Muscle of back (tissue), 11 donors: Measurements from ENCODE around the gene KCNQ1OT1. TPM values are rescaled to one million over a fixed set of nuclear protein-coding genes. Genes with fewer than 3 reads are reported as not detected.

Experiments
- DNase-seq, 3 donors: peaks; one replicate each; pipeline versions ENCODE4 v3.0.0 to v3.0.0-alpha.2; 2013
- polyA plus RNA-seq, 10 donors: library from polyadenylated mRNA; unstranded; fragments of 120-200 nt; gene quantifications; one replicate each; pipeline ENCODE4 v1.2.1, GENCODE V29; 2013; ENCODE audit not compliant: insufficient read length in 10 of 10

KCNQ1OT1 gene
- polyA plus RNA-seq, 10 donors: 0.46 to 2.2 (median 0.86) TPM

DNA sequence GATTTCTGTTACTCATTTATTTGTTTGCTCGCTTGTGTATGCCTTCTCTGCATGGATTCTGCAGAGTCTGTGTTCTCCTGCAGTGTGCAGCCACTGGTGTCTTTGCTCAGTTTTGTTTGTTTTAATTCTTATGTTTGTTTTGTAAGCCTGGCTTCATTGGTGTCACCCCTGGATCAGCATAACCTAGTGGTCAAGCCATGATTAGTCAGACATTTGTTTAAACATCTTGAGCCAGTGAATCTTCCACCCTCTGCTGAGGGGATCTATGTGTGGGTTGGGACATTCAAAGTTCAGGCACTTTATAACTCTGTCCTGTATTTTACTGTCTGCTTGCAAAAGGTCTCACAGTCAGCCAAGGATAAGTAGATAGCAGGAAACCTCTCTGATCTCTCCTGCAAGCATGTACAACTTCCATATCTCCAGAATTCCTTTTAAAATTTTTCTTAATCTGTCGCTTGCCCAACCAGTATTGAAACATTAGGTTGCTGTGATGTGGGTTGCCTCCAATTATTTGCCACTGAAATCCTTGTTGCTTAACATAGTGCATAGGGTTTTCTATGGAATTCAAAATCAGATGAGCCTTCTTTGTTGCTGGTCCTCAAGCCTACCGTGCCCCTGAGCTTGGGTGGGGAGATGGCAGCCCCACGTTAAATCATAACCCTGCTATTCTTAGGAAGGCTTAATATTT is 86.8 kb downstream of the KCNQ1OT1 start:
- DNase-seq: no peak

DNA sequence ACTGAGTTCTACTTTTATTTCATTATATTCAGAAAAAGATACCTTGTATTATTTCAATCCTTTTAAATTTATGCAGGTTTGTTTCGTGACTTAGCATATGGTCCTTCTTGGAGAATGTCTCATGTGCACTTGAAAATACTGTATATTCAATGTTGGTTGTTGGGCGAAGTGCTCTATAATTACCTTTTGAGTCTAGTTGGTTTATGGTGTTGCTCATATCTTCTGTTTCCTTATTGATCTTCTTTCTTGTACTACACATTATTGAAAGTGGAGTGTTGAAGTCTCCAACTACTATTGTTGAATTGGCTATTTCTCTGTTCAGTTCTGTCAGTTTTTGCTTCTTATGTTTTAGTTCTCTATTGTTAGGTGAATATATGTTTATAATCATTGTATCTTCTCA is 90.4 kb downstream of the KCNQ1OT1 start:
- no peak for DNase-seq

DNA sequence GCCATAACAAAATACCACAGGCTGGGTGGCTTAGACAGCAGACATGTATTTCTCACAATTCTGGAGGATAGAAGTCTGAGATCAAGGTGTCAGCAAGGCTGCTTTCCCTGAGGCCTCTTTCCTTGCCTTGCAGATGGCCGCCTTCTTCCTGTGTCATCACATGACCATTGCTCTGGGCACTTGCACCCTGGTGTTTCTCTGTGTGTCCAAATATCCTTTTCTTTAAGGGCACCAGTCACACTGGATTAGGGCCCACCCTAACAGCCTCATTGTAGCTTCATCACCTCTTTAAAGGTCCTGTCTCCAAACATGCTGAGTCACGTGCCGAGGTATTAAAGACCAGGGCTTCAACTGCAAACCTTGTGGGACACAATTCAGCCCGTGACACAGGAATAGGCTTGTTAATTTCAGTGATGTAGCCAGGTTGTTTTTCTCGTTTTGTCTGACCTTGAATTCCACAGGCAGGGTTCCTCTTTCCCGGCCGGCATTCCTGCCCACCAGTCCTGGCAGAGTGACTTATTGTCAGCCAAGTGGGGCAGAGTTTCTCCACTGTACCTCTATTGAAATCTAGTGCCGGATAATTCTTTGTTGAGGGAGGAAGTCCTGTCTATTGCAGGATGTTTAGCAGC is 100.1 kb downstream of the KCNQ1OT1 start:
- no peak for DNase-seq

DNA sequence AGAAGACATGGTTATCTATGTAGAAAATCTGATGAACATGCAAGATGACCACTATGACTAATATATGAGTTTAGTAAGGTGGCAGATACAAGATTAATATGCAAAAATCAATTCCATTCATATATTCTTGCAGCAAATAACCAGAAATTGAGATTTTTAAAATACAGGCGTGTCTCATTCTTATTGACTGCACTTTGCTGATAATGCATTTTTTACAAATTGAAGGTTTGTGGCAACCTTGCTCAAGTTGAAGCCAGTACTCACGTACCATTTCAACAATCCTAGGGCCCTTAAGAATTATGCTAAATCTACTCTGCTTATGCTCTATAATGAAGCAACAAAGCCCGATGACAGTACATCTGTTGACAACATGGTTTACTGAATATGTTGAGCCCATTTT is 104.6 kb downstream of the KCNQ1OT1 start:
- no peak for DNase-seq

DNA sequence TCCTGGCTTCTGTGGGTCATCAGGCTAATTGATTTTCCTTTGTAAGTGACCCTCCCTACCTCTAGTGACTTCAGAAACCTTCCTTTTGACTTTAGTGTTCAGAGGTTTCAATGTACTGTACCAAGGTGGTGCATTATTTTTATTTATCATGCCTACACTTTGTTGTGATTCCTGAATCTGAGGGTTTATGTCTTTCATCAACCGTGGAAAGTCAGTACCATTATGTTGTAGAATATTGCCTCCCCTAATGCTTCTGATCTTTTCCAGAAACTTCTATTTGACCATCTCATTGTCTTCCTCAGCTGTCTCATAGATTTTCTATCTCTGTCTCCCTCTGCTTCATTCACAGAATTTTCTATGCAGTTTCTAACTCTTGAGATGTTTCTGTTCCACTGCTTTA is 105.5 kb downstream of the KCNQ1OT1 start:
- no peak for DNase-seq

DNA sequence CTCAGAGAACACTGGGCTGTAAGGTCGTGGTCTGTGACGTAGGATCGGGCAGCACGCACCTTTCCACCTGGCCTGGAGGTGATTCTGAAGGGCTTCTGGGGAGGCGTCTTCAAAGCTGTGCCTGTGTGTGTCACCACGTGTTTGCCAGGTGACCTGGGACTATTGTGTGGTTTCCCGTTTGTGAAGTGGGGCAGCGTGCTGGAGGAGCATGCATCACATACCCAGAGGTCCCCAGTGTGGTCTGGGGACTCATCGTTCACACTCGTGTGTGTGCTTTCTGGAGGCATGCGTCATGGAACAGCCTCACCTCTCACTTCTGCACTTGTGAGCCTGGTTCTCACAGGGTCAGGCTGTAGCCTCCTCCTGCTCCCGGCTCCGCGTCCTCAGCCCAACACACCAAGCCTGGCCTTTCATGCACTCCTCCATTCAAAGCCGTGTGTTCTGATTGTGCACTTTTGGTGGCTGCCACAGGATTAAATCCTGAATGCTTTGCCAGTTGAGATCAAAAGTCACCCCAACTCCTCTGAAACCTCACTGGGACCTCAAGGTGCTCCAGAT is 106.3 kb downstream of the KCNQ1OT1 start:
- no peak for DNase-seq

DNA sequence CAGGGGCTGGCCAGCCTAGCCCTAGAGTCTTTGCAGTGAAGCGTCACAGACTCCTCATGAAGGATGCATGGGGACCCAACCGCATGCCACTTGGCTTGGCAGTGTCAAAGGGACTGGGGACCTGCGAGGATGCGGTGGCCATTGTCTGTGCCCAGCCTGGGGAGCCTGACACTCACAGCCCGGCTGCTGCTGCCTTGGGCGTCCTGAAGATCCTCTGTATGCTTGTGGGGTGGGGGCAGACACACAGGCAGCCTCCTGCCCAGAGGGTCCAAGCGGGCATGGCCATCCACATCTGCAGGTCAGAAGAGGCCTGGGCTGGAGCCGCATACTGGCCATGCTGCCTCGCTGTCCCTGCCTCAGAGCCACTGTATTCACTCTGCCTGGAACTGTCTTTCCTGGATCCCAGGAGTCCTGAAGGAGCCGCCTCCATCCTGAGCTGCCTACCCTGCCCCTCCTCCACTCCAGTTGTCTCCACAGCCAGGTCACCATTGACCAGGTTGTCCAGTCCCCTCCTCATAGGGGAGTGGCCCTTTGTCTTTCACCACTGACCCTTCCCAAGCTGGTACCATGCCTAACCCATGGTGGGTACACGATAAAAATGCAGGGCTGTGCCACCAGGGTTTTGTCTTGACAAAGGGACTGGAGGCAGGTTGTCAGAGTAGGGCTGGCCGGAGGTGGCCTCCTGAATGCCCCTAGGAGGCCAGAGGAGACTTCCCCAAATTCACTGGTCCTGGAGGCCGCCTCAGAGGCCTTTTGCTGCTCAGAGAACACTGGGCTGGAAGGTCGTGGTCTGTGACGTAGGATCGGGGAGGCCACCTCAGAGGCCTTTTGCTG is 107.0 kb downstream of the KCNQ1OT1 start:
- DNase-seq: no peak

DNA sequence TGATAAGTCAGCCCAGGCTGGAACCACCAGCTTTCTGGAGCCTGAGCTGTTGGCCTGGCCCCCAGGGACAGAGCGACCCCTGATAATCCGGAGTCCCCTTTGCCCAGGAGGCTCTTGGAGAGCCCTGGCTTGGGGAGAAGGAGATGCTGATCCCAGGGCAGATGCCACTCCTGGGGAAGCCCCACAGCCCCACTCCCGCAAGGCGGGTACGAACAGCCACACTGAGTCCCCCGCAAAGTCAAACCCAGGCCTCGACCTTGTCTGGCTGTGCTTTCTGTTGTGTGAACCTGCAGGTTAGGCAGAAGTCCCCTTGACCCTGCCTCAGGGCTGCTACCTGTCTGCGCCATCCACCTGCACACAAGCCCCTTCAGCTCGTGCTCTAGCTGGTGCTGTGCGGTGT is 108.0 kb downstream of the KCNQ1OT1 start:
- no peak for DNase-seq

DNA sequence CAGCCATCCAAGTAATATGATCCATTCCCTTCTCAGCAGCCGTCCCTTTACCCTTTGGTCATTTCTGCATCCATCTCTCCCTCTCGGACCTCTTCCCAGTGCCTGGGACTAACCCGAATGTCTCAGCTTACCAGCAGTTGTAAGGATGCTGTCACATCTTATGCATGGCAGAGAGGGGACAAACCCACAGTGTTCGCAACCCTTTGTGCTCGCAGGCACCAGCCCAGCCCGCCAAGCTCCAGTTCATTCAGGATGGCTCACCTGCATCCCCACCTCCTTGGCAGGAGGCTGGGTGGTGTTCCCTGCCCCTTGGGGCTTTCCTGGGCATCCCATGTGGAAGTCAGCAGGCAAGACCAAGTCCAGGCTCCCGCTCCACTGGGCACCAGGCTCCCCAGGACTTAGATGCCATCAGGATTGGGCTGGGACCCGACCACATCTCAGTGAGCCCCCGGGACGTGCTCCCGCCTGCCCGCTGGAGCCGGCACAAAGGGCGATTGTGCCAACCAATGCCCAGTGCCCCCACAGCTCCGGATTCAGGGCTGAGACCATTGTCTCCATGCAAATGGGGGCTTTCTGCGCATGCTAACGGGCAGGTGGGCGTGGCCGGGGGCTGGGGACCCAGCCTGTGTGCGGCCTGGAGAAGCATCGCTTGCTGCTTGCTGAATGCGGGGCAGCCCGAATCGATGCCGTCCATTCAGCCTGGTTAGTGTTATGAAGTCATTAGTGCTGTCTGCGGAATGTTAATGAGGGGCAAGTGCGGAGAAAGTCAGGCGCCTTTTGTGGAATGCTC is 108.6 kb downstream of the KCNQ1OT1 start:
- DNase-seq: no peak

DNA sequence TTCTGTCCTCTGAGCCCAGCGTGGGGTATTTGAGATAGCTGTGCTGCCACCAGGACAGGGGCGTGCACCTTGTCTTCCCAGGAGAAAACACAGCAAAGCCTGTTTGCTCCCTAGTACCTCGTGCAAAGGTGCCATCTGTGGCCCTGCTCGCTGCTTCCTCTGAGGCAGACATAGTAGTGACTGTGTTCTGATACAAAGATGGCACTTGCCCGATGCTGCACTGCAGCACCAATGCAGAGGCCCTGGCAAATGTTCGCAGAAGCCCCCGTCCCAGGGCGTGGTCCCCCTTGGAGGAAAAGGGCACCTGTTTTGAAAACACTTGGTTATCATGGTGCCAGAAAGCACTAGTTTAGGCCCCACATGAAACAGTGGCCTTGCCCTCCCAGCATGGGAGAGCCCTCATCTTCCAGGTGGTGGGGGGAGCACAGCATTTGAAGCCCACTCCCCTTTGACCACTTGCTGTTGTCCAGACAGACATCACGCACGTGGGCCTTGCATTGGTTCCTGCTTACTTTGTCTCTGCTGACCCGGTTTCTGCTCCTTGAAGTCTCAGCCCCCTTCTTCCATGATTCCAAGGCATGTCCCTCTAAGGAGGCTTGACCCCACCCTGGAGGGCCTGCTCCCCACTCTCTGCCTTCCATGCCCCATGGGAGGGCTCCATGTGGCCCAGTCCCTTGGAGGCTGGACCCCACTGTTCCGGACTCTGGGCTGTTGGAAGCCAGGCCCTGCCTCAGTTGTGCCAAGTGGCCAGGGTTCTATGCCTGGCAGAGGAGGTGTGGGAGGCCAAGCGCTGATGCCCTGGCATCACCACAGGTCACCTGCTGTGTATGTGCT is 109.4 kb downstream of the KCNQ1OT1 start:
- DNase-seq: no peak

DNA sequence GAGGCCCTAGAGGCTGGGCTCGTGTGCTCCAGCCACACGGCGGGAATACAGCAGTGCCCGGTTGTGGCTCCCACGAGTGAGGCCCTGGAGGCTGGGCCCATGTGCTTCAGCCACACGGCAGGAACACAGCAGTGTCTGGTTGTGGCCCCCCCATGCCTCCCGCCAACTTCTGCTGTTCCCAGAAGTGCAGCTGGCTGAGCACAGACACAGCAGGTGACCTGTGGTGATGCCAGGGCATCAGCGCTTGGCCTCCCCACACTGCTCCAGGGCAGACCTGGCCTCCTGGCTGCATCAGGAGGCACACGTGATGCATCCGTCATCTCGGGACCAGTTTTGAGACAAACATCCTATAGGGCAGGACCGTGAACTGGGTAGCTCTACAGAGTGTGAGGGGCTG is 110.3 kb downstream of the KCNQ1OT1 start:
- DNase-seq: no peak

DNA sequence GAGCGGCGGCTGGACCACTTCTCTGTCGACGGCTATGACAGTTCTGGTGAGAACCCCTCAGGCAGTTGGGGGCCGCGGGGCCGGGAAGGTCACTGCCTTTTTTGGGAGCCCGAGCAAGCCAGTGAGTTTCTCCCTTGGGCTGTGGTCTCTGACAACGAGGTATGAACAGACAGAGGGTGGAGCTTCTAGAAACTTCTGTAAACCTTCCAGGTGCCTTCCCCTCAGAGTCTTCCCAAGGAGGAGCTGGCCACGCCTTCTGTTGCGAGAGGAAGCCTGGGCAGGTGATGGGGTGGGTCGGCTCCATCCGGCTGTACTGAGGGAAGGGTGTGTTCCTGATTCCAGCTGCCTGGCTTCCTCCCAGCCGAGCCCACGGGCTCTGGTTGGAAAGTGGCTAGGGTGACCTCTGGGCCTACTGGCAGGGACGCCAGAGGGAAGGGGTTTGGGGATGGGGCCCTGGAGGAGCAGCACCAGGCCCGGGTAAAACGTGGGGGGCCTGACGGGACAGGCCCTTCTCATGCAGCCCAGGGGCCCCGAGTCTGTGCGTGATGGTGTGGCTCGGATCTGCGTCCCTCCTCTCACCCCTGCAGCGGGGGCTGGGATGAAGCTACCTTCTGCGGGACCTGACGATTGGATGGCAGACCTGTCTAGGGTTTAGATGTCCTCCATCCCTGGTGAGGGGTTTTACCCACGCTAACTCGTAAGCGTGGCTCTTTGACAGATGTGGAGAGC is 110.8 kb downstream of the KCNQ1OT1 start:
- no peak for DNase-seq

DNA sequence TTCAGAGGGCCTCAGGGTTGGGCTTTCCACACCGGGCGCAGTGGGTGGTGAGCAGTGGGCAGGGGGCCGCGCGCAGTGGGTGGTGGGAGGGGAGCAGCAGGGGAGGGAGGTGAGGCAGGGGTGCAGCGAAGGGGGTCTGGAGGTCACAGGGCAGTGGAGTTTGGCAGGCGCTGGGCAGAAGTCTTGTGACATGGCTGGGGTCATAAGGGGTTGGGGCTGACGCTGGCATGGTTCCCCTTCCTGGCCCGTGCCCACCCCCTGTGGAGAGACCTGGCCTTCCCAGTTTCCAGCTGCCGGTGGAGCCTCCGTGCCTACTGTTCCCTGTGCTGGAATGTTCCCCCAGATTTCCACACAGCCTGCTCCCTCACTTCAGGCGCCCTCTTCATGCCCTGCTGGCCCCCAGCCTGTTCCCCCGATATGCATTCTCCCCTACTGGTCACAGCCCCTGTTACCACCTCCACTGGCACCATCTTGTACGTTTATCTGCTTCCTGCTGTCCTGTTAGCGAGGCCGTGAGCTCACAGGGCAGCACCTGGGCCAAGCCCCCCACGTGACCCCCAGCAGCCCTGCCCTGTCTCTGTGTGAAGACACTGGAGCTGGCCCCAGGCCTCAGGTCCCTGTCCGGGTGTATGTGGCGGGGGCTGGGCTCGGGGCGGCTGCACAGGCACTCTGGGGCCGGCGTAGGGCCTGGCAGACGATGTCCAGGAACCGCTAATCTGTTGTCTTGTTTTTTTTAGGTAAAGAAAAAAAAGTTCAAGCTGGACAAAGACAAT is 111.6 kb downstream of the KCNQ1OT1 start:
- no peak for DNase-seq

DNA sequence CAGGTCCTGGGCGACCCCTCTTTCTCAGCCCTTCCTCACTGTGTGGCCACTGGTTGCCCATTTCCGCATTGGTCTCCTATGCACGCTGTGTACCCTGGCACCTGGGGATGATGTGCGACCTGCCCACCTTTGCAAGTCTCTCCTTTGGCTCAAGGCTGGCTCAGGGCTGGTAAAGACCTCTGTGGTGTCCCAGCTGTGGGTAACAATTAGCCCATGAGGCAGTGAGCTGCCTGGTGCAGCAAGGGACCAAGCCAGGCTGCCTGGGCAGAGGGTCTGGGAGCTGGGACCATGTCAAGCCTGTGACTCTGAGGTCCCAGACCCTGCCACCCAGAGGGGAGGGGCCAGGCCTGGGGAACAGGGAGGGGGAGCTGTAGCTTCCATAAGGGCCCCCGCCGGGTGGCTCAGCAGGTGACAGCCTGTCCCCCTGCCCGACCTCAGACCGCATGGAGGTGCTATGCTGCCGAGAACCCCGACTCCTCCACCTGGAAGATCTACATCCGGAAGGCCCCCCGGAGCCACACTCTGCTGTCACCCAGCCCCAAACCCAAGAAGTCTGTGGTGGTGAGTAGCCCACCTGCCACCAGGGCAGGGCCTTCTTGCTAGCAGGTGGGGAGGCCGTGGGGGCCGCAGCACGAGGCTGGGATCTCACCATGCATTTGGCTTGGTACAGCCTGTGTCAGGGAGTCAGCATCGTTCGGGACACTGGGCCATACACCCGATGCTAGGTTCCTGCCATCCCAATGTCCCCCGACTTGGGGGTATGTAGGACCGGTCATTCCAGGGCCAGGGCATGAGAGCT is 112.5 kb downstream of the KCNQ1OT1 start:
- no peak for DNase-seq

DNA sequence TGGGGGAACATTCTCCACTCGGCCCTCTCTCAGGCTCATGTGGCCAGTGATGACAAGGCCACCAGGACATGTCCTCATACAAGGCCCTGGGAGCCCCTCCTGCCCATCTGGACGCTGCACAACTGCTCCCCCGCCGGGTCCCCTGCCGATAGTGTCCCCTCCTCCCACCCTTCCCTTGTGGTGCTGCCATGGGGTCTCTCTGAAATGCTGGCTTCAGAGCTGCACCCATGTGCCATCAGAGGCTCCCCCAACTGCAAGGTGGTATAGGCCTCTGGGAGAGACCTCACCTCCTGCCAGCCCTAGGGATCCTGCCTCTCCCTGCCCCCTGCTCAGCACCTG is 113.0 kb downstream of the KCNQ1OT1 start:
- DNase-seq: no peak

DNA sequence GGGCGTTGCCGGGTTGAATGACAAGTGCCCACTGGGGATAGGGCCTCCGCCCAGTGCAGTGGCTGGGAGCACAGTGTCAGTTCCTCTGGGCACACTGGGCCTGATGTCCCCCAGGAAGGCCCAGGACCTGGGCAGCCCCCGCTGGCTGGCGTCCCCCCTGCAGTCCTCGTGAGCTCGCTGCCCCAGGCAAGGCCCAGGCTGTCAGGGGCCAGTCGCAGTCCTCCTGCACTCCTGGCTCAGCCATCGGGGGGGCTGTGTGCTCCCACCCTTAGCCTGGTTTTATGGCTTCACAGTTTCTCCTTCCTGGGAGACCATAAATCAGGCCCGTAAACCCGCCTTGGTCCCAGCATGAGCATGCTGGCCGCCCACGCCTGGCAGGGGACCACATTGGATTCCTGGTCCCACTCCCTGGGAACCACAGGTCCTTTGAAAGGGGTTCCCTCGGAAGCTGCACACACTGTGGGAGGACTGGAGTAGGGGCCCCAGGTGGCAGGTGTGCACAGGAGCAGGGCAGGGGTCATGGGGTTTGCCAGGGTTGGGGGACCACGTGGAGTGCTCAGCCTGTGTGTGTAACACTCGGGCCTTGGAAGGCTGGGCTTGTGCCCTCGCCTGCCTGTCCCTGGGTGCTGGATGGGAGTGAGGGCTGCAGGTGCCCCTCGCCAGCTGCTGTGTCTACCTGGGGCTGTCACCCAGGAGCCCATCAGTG is 113.6 kb downstream of the KCNQ1OT1 start:
- no peak for DNase-seq

DNA sequence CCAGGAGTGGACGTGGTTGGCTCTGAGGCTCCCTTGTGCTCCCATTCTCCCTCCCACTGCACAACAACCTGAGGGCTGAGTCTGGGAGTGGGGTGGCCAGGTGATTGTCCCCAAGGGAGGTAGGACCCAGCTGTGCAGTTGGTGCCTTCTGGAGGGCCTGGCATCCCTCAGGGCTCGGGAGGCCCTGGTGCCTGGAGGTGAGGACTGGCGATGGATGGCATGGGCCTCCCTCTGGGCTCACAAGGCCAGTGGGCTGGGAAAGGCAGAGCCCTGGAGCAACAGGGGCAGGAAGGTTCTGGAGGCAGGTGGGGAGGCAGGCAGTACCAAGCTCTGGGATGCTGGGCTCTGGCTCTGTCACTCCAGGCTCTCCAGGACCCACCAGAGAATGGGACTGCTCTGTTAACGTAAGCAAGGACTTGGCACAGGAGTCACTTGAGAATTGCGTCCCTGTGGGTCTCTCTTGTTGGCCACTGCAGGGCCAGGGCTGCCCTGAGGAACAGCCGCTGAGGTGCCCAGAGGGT is 114.2 kb downstream of the KCNQ1OT1 start:
- DNase-seq: no peak
